ENCODE data around the gene STRN.

GRCh38 chr2:36861896-36862295 is 104.4 kb downstream of the STRN start:
- TF ChIP-seq MYC (IDR thresholded peaks at IDR 0.05; ENCODE audit: low read depth, low read length), result no peak
- no peak for TF ChIP-seq CTCF (IDR thresholded peaks at IDR 0.05; ENCODE audit: low read depth, low read length)
- no peak for TF ChIP-seq POLR2A (IDR thresholded peaks at IDR 0.05; ENCODE audit: extremely low read depth, insufficient read length)
- no peak for TF ChIP-seq MAX (IDR thresholded peaks at IDR 0.05; ENCODE audit: low read depth, low read length)

Data from NB4 (cell line).